Activated CD4-positive, alpha-beta memory T cell treated with anti-CD3 and anti-CD28 coated beads, Interleukin-2, amount 10 ng/mL, durations not matched to agents 7 days and 5 days (primary cell): ENCODE data around the gene GRIA1. TPM values are rescaled to one million over a fixed set of nuclear protein-coding genes. Genes with fewer than 3 reads are reported as not detected.

Source experiments
- CTCF ChIA-PET: fragments of 350-600 bp; sonication (Branson Sonifier 250); formaldehyde crosslinking; loops from one replicate; lab custom pipeline; 2021; ENCODE audit warnings: antibody characterized with exemption, inconsistent platforms; lab: Charles Lee
- POLR2A ChIA-PET: fragments of 350-600 bp; sonication (Branson Sonifier 250); formaldehyde crosslinking; loops from one replicate; lab custom pipeline; 2021; ENCODE audit warnings: antibody characterized with exemption; lab: Charles Lee
- DNase-seq: peaks from one replicate; pipeline ENCODE4 v3.0.0-alpha.2; 2020
- H3K27ac Mint-ChIP-seq: one replicate; pipeline ENCODE4 v1.8.0; 2021; ENCODE audit warnings: mild to moderate bottlenecking, mixed read lengths
- H3K27me3 Mint-ChIP-seq: one replicate; pipeline ENCODE4 v1.8.0; 2021; ENCODE audit warnings: mixed read lengths
- H3K36me3 Mint-ChIP-seq: one replicate; pipeline ENCODE4 v1.8.0; 2021; ENCODE audit warnings: low read depth, mixed read lengths
- H3K4me1 Mint-ChIP-seq: one replicate; pipeline ENCODE4 v1.8.0; 2021; ENCODE audit warnings: mixed read lengths
- H3K4me3 Mint-ChIP-seq: one replicate; pipeline ENCODE4 v1.8.0; 2021; ENCODE audit warnings: mild to moderate bottlenecking, mixed read lengths
- H3K9me3 Mint-ChIP-seq: one replicate; pipeline ENCODE4 v1.8.0; 2021; ENCODE audit warnings: mixed read lengths
- total RNA-seq, 2 experiments: library from RNA; stranded (reverse); gene quantifications; one replicate each; pipeline ENCODE4 v1.2.3, GENCODE V29; 2021

The GRIA1 gene
- total RNA-seq, result not detected

DNA sequence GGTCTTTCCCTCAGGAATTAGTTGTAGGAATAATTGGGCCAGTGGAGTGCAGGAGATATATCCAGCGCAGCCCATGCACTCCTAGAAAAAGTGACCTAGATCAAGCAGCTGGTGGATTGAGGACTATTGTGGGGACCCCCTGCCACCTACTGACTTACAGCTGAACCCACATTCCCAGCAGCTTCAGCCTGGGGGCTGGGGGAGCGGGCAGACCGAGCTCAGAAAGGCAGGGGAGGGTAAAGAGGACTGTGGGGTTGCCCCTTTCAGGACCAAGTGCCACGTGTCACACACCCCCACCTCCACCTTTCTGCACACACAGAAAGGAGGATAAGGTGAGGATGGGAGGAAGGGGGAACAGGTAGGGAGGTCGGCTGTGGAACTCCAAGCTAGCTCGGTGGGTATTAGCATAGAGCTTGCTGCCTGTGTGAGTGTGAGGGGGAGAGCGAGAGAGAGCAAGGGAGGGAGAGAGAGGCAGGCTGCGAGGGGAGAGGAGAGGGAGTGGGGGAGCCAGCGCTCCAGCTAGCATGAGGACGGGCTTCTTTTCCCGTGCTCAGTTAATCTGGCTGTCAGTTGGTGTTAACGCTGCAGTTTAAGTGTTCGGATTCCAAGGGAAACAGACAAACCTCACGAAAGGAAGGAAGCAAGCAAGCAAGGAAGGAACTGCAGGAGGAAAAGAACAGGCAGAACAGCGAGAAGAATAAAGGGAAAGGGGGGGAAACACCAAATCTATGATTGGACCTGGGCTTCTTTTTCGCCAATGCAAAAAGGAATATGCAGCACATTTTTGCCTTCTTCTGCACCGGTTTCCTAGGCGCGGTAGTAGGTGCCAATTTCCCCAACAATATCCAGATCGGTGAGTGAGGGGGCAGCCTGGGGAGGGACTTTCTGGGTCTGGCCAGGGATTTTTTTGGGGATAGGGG, at the start of gene GRIA1:
GRIA1 (plus strand) TSS at position 553 of the 920 bp plus-strand sequence.
- Mint-ChIP-seq H3K27me3 (peaks cover 18% of the 10 kb centered on the region), H3K4me1 (no peaks in the 10 kb centered on the region), H3K27ac (no peak within 1 kb of the TSS), H3K9me3 (no peaks in the 10 kb centered on the region), H3K36me3 (no peaks in the 10 kb centered on the region), H3K4me3 (no peak within 1 kb of the TSS)
- ChIA-PET CTCF (interaction anchor here (0.6 kb wide), 1 partner anchor 230 kb away, joined by 4 read pairs; no protein-coding TSS in a partner anchor), POLR2A (no interaction called here)
- DNase-seq, result no peak

DNA sequence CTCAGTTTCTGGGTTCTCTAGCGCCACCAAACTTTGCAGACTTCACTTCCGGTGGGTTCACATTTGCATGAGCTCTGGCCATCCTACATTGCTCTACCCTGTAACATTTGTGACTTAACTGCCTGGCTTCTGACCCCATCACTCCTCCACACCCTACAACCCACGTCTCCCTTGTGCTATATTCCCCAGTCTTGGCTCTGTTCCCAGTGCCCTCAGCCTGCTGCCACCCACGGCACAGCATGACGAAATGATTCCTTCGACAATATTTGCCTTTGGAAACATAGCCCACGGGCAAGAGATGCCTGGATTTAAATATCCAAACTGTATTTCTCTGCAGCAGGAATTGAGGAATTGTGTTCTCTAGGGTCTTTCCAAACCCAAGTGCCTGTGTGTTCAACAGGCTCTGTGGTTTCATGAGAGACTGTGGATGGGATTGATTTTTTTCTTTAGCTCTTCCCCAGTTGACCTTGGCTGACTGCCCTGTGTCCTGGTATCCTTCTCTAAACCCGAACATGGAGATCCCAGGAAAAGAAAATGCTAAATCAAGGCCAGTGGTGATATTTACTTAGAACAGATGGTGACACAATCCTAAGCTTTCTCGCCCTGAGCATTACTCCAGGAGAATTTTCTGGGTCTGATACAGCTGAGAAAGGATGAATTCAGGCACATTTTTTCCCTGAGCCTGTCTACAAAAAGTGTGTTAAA, 44.4 kb upstream of the GRIA1 start:
- no peaks in the 10 kb centered on the region for H3K36me3 Mint-ChIP-seq
- ChIA-PET POLR2A (no interaction called here), CTCF (no interaction called here)
- no peak for DNase-seq
- no peaks in the 10 kb centered on the region for H3K27me3 Mint-ChIP-seq
- H3K4me1 Mint-ChIP-seq, result no peaks in the 10 kb centered on the region
- no peaks in the 10 kb centered on the region for H3K9me3 Mint-ChIP-seq
- H3K27ac Mint-ChIP-seq, result no peak overlapping the region
- no peak overlapping the region for H3K4me3 Mint-ChIP-seq

DNA sequence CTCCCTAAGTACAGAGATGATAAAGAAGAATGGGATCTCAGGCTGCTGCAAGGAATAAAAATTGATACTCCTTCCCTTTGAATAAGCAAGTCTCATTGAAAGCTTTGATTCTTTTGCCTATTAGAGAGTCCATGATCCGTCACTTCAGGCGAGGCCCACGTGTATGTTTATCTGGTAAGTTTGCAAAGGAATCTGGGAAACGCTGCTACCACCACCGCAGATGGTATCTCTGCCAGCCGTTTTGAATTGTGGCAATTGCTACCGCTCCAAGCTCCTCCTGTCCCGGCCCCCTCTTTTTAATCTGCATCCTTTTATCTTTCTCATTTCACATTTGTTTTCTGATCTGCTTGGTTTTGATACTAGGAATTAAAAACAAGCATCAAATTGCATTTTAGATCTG, 42.9 kb upstream of the GRIA1 start:
- Mint-ChIP-seq H3K9me3 (no peaks in the 10 kb centered on the region), H3K27ac (no peak overlapping the region), H3K4me3 (no peak overlapping the region), H3K36me3 (no peaks in the 10 kb centered on the region), H3K4me1 (no peaks in the 10 kb centered on the region), H3K27me3 (no peaks in the 10 kb centered on the region)
- POLR2A ChIA-PET, result no interaction called here
- no peak for DNase-seq
- CTCF ChIA-PET, result no interaction called here

DNA sequence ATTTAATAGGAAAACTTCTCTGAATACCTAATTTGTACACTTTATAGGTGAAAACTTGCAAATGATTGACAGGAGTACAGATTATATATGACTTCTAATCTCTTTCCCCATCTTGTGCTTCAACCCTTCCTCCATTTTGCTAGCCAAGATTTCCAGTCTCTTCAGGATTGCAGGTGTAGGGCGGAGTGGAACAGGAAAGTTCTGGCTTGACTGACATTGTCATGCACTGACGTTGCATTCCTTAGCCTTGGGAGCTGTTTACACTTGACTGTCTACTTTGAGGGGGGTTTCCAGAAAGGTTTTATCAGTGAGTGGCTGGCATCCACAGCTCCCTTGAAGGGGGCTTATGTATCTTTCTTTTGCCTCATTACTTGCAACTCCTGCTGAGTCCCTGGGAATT, 34.1 kb upstream of the GRIA1 start:
- H3K4me1 Mint-ChIP-seq, result no peaks in the 10 kb centered on the region
- POLR2A ChIA-PET, result no interaction called here
- H3K27me3 Mint-ChIP-seq, result no peaks in the 10 kb centered on the region
- H3K36me3 Mint-ChIP-seq, result no peaks in the 10 kb centered on the region
- H3K9me3 Mint-ChIP-seq, result no peaks in the 10 kb centered on the region
- H3K4me3 Mint-ChIP-seq, result no peak overlapping the region
- H3K27ac Mint-ChIP-seq, result no peak overlapping the region
- CTCF ChIA-PET, result no interaction called here
- DNase-seq, result no peak

DNA sequence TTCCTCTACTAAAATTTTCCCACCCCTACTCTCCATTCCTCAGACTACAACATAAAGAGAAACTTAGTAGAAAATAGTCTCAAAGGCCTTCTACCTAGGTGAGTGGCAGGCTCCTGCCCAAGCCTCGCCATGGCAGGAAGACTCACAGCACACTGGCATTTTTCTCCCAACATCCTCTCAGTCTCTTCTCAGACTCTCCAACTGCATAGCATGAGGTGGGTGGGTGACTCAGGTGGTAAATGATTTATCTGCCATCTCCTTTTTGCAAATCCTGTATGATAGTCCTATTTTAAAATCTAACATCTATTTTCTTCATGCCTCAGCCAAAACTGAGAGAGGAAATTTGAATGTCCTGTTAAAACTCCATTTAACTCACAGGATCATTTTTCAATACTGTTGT, 33.5 kb upstream of the GRIA1 start:
- H3K9me3 Mint-ChIP-seq, result no peaks in the 10 kb centered on the region

DNA sequence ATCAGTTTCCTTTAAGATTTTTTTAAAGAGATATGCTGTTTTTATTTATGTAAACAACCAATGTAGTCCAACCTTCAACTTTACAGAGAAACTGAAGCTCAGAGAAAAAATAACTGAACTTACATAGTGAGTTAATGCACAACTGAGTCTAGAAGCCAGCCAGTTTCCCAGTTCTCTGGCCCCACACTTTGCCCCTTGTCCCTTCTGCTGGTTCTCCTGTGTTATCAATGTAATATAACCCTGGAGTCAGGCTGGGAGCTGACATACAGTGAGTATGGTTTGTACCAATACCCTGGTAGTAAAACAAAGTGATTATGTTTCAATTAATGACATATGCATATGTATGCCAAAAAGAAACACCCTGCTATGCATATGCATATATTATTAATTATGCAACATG, 32.2 kb upstream of the GRIA1 start:
- Mint-ChIP-seq H3K27me3 (no peaks in the 10 kb centered on the region), H3K9me3 (no peaks in the 10 kb centered on the region), H3K36me3 (no peaks in the 10 kb centered on the region), H3K4me3 (no peak overlapping the region), H3K27ac (no peak overlapping the region), H3K4me1 (no peaks in the 10 kb centered on the region)
- ChIA-PET CTCF (no interaction called here), POLR2A (no interaction called here)
- DNase-seq, result no peak

More for the DNA sequence above, 33.5 kb upstream of the GRIA1 start:
- POLR2A ChIA-PET, result no interaction called here
- H3K27me3 Mint-ChIP-seq, result no peaks in the 10 kb centered on the region
- CTCF ChIA-PET, result no interaction called here
- H3K4me1 Mint-ChIP-seq, result no peaks in the 10 kb centered on the region
- H3K36me3 Mint-ChIP-seq, result no peaks in the 10 kb centered on the region
- H3K27ac Mint-ChIP-seq, result no peak overlapping the region
- H3K4me3 Mint-ChIP-seq, result no peak overlapping the region
- no peak for DNase-seq

DNA sequence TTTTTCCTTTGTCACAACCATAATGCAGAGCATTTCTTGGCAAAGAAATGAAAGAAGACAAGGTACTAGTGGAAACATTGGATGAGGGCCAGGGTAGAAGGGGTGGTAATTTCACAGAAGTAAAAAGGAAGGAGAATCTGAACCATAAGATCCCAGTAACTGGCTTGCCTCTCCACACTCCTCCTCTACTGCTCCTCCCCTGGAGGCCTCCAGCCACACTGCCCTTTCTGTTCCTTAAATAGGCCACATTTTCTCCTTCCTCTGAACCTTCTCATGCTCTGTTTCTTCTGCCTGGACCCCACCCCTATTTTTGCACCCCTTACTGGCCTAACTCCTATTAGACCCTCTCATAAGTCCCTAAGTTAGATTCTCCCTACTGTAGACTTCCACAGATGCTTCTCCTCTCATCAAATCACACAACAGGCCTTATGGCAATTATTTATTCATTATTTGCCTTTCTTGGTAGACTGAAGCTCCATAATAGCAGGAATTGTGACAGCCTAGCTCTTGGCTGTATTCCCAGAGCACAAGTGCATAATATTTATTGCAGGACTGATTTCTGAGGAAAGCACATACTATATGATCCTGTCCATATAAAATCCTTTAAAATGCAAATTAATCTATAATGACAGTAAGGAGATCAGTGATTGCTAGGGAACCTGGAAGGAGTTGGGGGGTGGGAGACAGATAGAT, 31.3 kb upstream of the GRIA1 start:
- Mint-ChIP-seq H3K27ac (no peak overlapping the region), H3K4me3 (no peak overlapping the region), H3K36me3 (no peaks in the 10 kb centered on the region), H3K4me1 (no peaks in the 10 kb centered on the region), H3K9me3 (no peaks in the 10 kb centered on the region), H3K27me3 (no peaks in the 10 kb centered on the region)
- CTCF ChIA-PET, result no interaction called here
- DNase-seq, result no peak
- POLR2A ChIA-PET, result no interaction called here

DNA sequence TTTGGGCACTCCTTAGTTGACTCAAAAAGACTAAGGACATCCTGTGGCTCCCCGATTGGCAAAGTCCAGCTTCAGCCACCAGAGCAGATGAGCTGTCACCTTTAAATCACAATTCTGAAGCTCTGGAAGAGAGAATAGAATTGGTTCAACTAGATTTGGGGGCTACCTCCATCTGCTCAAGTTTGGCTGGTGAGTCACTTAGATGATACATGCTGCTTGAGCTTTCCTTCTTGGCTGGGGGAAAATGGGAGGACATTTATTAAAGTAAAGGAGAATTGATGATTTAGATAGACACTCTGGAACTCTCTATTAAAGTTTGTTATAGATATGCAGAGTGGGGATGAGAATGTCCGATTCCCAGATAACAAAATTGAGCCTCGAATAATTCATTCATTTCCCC, 30.0 kb upstream of the GRIA1 start:
- DNase-seq, result no peak
- Mint-ChIP-seq H3K36me3 (no peaks in the 10 kb centered on the region), H3K27me3 (no peaks in the 10 kb centered on the region), H3K4me1 (no peaks in the 10 kb centered on the region), H3K27ac (no peak overlapping the region), H3K4me3 (no peak overlapping the region), H3K9me3 (no peaks in the 10 kb centered on the region)
- ChIA-PET CTCF (no interaction called here), POLR2A (no interaction called here)

DNA sequence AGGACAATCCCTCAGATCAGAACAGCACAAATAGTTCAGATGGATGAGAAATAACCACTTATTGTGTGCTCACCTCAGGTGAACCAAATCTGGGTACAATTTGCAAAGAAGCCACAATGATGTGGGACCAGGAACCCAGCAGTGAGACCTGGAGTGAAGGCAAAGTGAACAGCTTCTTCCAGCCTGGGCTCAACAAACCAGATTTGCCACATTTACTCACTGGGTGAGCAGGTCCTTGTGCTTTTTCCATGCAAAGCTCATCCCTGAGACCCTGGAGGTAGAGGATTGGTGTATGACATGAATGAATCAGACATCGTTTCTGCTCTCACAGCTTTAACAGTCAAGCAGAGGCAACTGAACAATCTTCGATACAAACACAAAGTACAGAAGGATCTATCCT, 29.1 kb upstream of the GRIA1 start:
- CTCF ChIA-PET, result no interaction called here
- no peaks in the 10 kb centered on the region for H3K9me3 Mint-ChIP-seq
- H3K27me3 Mint-ChIP-seq, result no peaks in the 10 kb centered on the region
- H3K36me3 Mint-ChIP-seq, result no peaks in the 10 kb centered on the region
- POLR2A ChIA-PET, result no interaction called here
- H3K4me1 Mint-ChIP-seq, result no peaks in the 10 kb centered on the region
- H3K4me3 Mint-ChIP-seq, result no peak overlapping the region
- no peak for DNase-seq
- H3K27ac Mint-ChIP-seq, result no peak overlapping the region

DNA sequence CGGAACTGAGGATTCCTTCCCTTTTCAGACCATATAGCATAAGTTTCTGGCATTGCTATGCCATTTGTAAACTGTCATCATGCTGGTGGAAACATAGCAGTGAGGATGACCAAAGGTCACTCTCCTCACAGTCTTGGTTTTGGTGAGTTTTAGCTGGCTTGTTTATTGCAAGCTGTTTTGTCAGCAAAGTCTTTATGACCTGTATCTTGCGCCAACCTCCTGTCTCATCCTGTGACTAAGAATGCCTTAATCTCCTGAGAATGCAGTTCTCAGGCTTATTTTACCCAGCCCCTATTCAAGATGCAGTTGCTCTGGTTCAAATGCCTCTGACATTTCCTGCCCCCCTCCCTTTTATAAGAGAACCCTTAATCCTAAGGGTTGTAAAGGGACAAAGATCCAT, 26.7 kb upstream of the GRIA1 start:
- H3K27me3 Mint-ChIP-seq, result no peaks in the 10 kb centered on the region
- no peaks in the 10 kb centered on the region for H3K36me3 Mint-ChIP-seq
- H3K4me3 Mint-ChIP-seq, result no peak overlapping the region
- H3K9me3 Mint-ChIP-seq, result no peaks in the 10 kb centered on the region
- ChIA-PET CTCF (no interaction called here), POLR2A (no interaction called here)
- H3K4me1 Mint-ChIP-seq, result no peaks in the 10 kb centered on the region
- no peak overlapping the region for H3K27ac Mint-ChIP-seq
- no peak for DNase-seq

DNA sequence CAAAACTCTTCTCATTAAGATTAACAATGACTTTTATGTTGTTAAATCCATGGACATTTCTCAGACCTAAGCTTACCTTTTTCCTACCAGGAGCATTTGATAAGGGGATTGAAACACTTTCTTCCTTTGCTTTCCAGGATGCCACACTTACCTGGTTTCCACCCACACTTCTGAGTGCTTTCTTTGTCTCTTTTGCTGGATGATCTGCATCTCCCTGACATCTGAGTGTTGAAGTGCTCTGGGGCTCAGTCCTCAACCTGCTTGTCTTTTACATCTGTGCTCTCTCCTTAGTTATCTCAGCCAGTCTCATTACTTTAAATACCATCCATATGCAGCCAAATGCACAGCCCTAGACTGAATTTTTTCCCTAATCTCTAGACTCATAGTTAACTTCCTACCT, 22.9 kb upstream of the GRIA1 start:
- Mint-ChIP-seq H3K27me3 (no peaks in the 10 kb centered on the region), H3K27ac (no peak overlapping the region), H3K4me3 (no peak overlapping the region), H3K9me3 (no peaks in the 10 kb centered on the region), H3K36me3 (no peaks in the 10 kb centered on the region), H3K4me1 (no peaks in the 10 kb centered on the region)
- no peak for DNase-seq
- POLR2A ChIA-PET, result no interaction called here
- CTCF ChIA-PET, result no interaction called here

DNA sequence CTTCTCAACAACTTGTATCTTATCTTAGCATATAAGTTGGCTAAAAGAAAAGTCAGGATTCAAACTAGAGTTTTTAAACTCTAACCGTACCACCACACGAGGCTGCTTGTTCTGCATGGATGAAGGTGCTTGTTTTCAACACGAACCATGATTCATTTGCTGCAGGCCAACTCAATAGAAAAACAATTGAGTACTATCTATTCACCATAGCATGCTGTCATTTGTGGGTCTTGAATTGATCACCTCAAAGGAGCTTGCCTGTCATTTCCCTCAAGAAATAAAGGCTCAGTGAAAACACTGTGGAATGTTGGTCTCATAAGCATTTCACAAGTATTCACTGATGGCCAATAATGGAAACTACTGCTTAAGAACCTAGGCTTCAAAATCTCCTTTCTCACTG, 21.0 kb upstream of the GRIA1 start:
- Mint-ChIP-seq H3K27me3 (no peaks in the 10 kb centered on the region), H3K4me3 (no peak overlapping the region), H3K27ac (no peak overlapping the region), H3K36me3 (no peaks in the 10 kb centered on the region), H3K9me3 (no peaks in the 10 kb centered on the region), H3K4me1 (no peaks in the 10 kb centered on the region)
- DNase-seq, result no peak
- ChIA-PET CTCF (no interaction called here), POLR2A (no interaction called here)

DNA sequence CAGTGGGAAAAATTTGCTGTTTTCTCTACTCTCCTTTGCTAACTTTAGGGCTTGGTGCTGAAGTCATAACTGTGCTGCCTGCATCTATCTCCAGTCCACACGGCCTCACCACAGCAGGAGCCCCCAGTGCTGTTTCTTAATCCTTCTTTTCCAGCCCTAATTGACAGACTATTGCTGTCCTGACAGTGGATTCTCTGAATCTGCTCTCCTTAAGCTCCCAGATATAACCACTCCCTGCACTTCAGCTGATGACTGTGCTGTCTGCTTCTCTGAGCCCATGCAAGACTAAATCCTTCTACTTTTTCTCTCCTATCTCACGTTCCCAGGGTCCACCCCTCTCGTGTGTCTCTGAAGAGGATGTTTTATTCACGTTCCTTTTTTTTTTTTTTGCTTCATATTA, 19.7 kb upstream of the GRIA1 start:
- no peak for DNase-seq
- H3K9me3 Mint-ChIP-seq, result no peaks in the 10 kb centered on the region
- no peak overlapping the region for H3K27ac Mint-ChIP-seq
- CTCF ChIA-PET, result no interaction called here
- no peaks in the 10 kb centered on the region for H3K27me3 Mint-ChIP-seq
- POLR2A ChIA-PET, result no interaction called here
- H3K4me3 Mint-ChIP-seq, result no peak overlapping the region
- H3K36me3 Mint-ChIP-seq, result no peaks in the 10 kb centered on the region
- H3K4me1 Mint-ChIP-seq, result no peaks in the 10 kb centered on the region
